ENCODE results near the gene TPGS2. TPM values are rescaled to one million over a fixed set of nuclear protein-coding genes. Genes with fewer than 3 reads are reported as not detected.
"Not testable (repeated sequence)": the region's sequence is repeated elsewhere in the genome, so short reads cannot be mapped to it uniquely, and the experiment has no call there.

The TPGS2 gene
- polyA plus RNA-seq, 1 donor from 2014 or later = 217 TPM

DNA sequence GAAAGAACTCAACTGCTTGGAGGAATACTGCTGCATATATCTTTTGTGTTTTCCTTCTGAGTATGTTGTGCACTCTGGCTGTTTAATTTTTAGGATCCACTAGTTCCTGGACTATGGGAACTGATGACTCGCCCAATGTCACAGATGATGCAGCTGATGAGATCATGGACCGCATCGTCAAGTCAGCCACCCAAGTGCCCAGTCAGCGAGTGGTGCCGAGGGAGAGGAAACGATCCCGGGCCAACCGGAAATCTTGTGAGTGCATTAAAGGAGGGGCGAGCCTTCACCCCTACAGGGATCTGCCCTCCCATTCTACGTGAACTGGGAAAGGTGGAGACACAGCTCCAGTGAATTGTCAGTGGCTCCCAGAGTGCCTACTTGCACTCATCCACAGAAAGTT, 59.6 kb downstream of the TPGS2 start:
- Histone ChIP-seq H3K4me3 (ENCODE audit: low read length) (no peak overlapping the region), H3K79me2 (replicated peaks; ENCODE audit: insufficient read depth, low read length) (no peaks in the 10 kb centered on the region), H3K9me2 (ENCODE audit: insufficient read depth, low read length) (no peaks in the 10 kb centered on the region), H3K27me3 (ENCODE audit: insufficient read depth, low read depth, low read length) (no peaks in the 10 kb centered on the region), H3F3A (ENCODE audit: insufficient read depth, low read length, poor library complexity, severe bottlenecking) (no peaks in the 10 kb centered on the region), H3K4me2 (ENCODE audit: low read length) (no peak overlapping the region), H2AFZ (ENCODE audit: low read depth, low read length) (no peak overlapping the region), H3K9ac (ENCODE audit: low read length) (no peak overlapping the region), H3K9me3 (ENCODE audit: low read length) (no peaks in the 10 kb centered on the region), H4K20me1 (ENCODE audit: insufficient read depth) (no peaks in the 10 kb centered on the region), H3K27ac (ENCODE audit: low read length) (no peak overlapping the region), H3K36me3 (ENCODE audit: insufficient read depth, low read length) (no peaks in the 10 kb centered on the region)
- TF ChIP-seq, protein P1, sequence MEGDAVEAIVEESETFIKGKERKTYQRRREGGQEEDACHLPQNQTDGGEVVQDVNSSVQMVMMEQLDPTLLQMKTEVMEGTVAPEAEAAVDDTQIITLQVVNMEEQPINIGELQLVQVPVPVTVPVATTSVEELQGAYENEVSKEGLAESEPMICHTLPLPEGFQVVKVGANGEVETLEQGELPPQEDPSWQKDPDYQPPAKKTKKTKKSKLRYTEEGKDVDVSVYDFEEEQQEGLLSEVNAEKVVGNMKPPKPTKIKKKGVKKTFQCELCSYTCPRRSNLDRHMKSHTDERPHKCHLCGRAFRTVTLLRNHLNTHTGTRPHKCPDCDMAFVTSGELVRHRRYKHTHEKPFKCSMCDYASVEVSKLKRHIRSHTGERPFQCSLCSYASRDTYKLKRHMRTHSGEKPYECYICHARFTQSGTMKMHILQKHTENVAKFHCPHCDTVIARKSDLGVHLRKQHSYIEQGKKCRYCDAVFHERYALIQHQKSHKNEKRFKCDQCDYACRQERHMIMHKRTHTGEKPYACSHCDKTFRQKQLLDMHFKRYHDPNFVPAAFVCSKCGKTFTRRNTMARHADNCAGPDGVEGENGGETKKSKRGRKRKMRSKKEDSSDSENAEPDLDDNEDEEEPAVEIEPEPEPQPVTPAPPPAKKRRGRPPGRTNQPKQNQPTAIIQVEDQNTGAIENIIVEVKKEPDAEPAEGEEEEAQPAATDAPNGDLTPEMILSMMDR (IDR thresholded peaks at IDR 0.05; ENCODE audit: poor library complexity, severe bottlenecking) = no peak
- TF ChIP-seq RAD21 (conservative IDR thresholded peaks at IDR 0.05) (no peak), EZH2 (IDR thresholded peaks at IDR 0.05; ENCODE audit: borderline replicate concordance, insufficient read depth, low read length, poor library complexity, severe bottlenecking) (no peak), EP300 (conservative IDR thresholded peaks at IDR 0.05; ENCODE audit: poor library complexity, severe bottlenecking) (no peak), SMC3 (conservative IDR thresholded peaks at IDR 0.05; ENCODE audit: poor library complexity) (no peak), MXI1 (conservative IDR thresholded peaks at IDR 0.05; ENCODE audit: poor library complexity, severe bottlenecking) (no peak), POLR2AphosphoS5 (IDR thresholded peaks at IDR 0.05) (no peak), TAF1 (IDR thresholded peaks at IDR 0.05; ENCODE audit: low read depth) (no peak)
- TF ChIP-seq, protein P2, sequence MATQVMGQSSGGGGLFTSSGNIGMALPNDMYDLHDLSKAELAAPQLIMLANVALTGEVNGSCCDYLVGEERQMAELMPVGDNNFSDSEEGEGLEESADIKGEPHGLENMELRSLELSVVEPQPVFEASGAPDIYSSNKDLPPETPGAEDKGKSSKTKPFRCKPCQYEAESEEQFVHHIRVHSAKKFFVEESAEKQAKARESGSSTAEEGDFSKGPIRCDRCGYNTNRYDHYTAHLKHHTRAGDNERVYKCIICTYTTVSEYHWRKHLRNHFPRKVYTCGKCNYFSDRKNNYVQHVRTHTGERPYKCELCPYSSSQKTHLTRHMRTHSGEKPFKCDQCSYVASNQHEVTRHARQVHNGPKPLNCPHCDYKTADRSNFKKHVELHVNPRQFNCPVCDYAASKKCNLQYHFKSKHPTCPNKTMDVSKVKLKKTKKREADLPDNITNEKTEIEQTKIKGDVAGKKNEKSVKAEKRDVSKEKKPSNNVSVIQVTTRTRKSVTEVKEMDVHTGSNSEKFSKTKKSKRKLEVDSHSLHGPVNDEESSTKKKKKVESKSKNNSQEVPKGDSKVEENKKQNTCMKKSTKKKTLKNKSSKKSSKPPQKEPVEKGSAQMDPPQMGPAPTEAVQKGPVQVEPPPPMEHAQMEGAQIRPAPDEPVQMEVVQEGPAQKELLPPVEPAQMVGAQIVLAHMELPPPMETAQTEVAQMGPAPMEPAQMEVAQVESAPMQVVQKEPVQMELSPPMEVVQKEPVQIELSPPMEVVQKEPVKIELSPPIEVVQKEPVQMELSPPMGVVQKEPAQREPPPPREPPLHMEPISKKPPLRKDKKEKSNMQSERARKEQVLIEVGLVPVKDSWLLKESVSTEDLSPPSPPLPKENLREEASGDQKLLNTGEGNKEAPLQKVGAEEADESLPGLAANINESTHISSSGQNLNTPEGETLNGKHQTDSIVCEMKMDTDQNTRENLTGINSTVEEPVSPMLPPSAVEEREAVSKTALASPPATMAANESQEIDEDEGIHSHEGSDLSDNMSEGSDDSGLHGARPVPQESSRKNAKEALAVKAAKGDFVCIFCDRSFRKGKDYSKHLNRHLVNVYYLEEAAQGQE (IDR thresholded peaks at IDR 0.05; ENCODE audit: borderline replicate concordance) = no peak

DNA sequence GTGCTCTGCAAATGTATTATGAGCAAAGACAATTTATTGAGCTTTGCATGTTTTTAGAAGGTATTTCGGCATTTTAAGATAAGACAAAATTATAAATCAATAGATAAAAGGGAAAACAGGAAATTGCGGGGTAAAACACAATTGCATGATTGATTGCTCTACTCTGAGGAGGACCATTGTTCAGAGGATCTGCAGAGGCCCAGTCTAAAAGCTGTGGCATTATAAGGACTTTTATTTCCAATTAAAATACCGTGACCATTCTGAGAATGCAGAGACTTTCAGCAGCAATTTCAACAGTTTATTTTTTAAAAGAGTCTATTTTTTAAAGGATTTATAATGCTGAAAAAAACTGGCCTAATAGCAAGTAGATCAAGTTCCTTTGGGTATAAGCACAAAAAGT, 62.0 kb downstream of the TPGS2 start:
- Histone ChIP-seq H3K9ac (ENCODE audit: low read length) (no peak overlapping the region), H3K27ac (ENCODE audit: low read length) (no peak overlapping the region), H3K4me2 (ENCODE audit: low read length) (no peak overlapping the region), H3K9me2 (ENCODE audit: insufficient read depth, low read length) (no peaks in the 10 kb centered on the region), H3F3A (ENCODE audit: insufficient read depth, low read length, poor library complexity, severe bottlenecking) (no peaks in the 10 kb centered on the region), H4K20me1 (ENCODE audit: insufficient read depth) (no peaks in the 10 kb centered on the region), H3K9me3 (ENCODE audit: low read length) (no peaks in the 10 kb centered on the region), H3K36me3 (ENCODE audit: insufficient read depth, low read length) (no peaks in the 10 kb centered on the region), H3K79me2 (replicated peaks; ENCODE audit: insufficient read depth, low read length) (no peaks in the 10 kb centered on the region), H3K4me3 (ENCODE audit: low read length) (no peak overlapping the region), H2AFZ (ENCODE audit: low read depth, low read length) (no peak overlapping the region), H3K27me3 (ENCODE audit: insufficient read depth, low read depth, low read length) (no peaks in the 10 kb centered on the region)
- TF ChIP-seq, protein P1 (IDR thresholded peaks at IDR 0.05; ENCODE audit: poor library complexity, severe bottlenecking) = no peak
- TF ChIP-seq EP300 (conservative IDR thresholded peaks at IDR 0.05; ENCODE audit: poor library complexity, severe bottlenecking) (no peak), RAD21 (conservative IDR thresholded peaks at IDR 0.05) (no peak), MXI1 (conservative IDR thresholded peaks at IDR 0.05; ENCODE audit: poor library complexity, severe bottlenecking) (no peak), EZH2 (IDR thresholded peaks at IDR 0.05; ENCODE audit: borderline replicate concordance, insufficient read depth, low read length, poor library complexity, severe bottlenecking) (no peak), TAF1 (IDR thresholded peaks at IDR 0.05; ENCODE audit: low read depth) (no peak), POLR2AphosphoS5 (IDR thresholded peaks at IDR 0.05) (no peak)
- TF ChIP-seq, protein P2 (IDR thresholded peaks at IDR 0.05; ENCODE audit: borderline replicate concordance) = no peak

DNA sequence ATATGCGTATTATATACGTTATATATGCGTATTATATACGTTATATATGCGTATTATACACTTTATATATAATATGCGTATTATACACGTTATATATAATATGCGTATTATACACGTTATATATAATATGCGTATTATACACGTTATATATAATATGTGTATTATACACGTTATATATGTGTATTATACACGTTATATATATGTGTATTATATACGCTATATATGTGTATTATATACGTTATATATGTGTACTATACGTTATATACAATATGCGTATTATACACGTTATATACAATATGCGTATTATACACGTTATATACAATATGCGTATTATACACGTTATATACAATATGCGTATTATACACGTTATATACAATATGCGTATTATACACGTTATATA, 65.8 kb downstream of the TPGS2 start:
- not testable (repeated sequence) for H2AFZ ChIP-seq (ENCODE audit: low read depth, low read length); H3K4me2 ChIP-seq (ENCODE audit: low read length); H3K9ac ChIP-seq (ENCODE audit: low read length); H3K4me3 ChIP-seq (ENCODE audit: low read length); H3K9me3 ChIP-seq (ENCODE audit: low read length); H3K27me3 ChIP-seq (ENCODE audit: insufficient read depth, low read depth, low read length); H3K36me3 ChIP-seq (ENCODE audit: insufficient read depth, low read length); H4K20me1 ChIP-seq (ENCODE audit: insufficient read depth); H3K27ac ChIP-seq (ENCODE audit: low read length); H3F3A ChIP-seq (ENCODE audit: insufficient read depth, low read length, poor library complexity, severe bottlenecking); H3K79me2 ChIP-seq (replicated peaks; ENCODE audit: insufficient read depth, low read length); H3K9me2 ChIP-seq (ENCODE audit: insufficient read depth, low read length)

Measured in neural cell (in vitro differentiated cells).